Aorta (tissue), 5 donors: ENCODE results near the gene ACCSL. TPM values are rescaled to one million over a fixed set of nuclear protein-coding genes. Genes with fewer than 3 reads are reported as not detected.

Source experiments
- ATAC-seq: fragments of 200-7000 bp; cut with Tn5 transposase; one replicate; pipeline ENCODE4 v1.9.1; 2022; ENCODE audit warnings: moderate library complexity; ENCODE audit not compliant: low FRiP score
- DNase-seq, 2 donors: peaks; one replicate each; pipeline ENCODE4 v3.0.0-alpha.2; 2020
- H3K27ac ChIP-seq, 2 donors: one replicate each; pipeline ENCODE4 v1.5.1; 2013; ENCODE audit warnings: low read length in 2 of 2, mild to moderate bottlenecking in 2 of 2, moderate library complexity in 2 of 2, control low read depth in 1 of 2, inconsistent platforms in 1 of 2, low read depth in 1 of 2
- H3K27me3 ChIP-seq, 2 donors: one replicate each; pipeline ENCODE4 v1.6.1; 2013; ENCODE audit warnings: control low read depth in 1 of 2, low read length in 1 of 2, mild to moderate bottlenecking in 1 of 2, moderate library complexity in 1 of 2; ENCODE audit not compliant: insufficient read depth in 2 of 2, control insufficient read depth in 1 of 2
- H3K36me3 ChIP-seq, 2 donors: one replicate each; pipeline ENCODE4 v1.6.1; 2013; ENCODE audit warnings: control low read depth in 1 of 2, low read length in 1 of 2, mild to moderate bottlenecking in 1 of 2; ENCODE audit not compliant: insufficient read depth in 2 of 2, control insufficient read depth in 1 of 2
- H3K4me1 ChIP-seq, 2 donors: one replicate each; pipeline ENCODE4 v1.6.1; 2013; ENCODE audit warnings: low read length in 2 of 2, control low read depth in 1 of 2, mild to moderate bottlenecking in 1 of 2, moderate library complexity in 1 of 2; ENCODE audit not compliant: insufficient read depth in 2 of 2, control insufficient read depth in 1 of 2
- H3K4me3 ChIP-seq, 2 donors: one replicate each; pipeline ENCODE4 v1.5.1; 2013; ENCODE audit warnings: low read length in 2 of 2, control low read depth in 1 of 2, mild to moderate bottlenecking in 1 of 2
- H3K9me3 ChIP-seq: one replicate; pipeline ENCODE4 v1.6.1; 2013; ENCODE audit warnings: mild to moderate bottlenecking, low read length; ENCODE audit not compliant: control insufficient read depth
- WGBS, 2 donors: extraction: QIAGEN DNeasy Blood & Tissue Kit; methylation state at CpG; one replicate each; pipeline ENCODE4 v1.1.7; 2013; 5-methylcytosine and 5-hydroxymethylcytosine counted together
- intact Hi-C, 2 donors: fragments of 100-400 bp; cut with DNase I; formaldehyde crosslinking; loops; one replicate each; pipeline versions ENCODE4 v1.14.2 to v1.15.0; 2022
- polyA plus RNA-seq, 2 donors: library from polyadenylated mRNA; stranded (reverse); fragments of 200-250 nt; gene quantifications; one replicate each; pipeline ENCODE4 v1.2.3, GENCODE V29; 2013
- total RNA-seq, 2 donors: library from RNA; stranded (reverse); fragmentation: NEBNext Ultra II Directional; extraction: Animal tissue kit (Norgen Biotek cat#: 25700); gene quantifications; one replicate each; pipeline ENCODE4 v1.2.1, GENCODE V29; 2021
- donor health status: healthy with polysubstance abuse.
- donor health status: Bipolar disorder and iron deficiency.
- donor health status: DM: no; HTN: no; CAD: no.
- donor health status: DM: no; HTN: no; CAD: no.
- donor health status: DM: yes; HTN: yes; CAD: no.

Gene ACCSL
- total and polyA plus RNA-seq, 4 donors: not detected

DNA sequence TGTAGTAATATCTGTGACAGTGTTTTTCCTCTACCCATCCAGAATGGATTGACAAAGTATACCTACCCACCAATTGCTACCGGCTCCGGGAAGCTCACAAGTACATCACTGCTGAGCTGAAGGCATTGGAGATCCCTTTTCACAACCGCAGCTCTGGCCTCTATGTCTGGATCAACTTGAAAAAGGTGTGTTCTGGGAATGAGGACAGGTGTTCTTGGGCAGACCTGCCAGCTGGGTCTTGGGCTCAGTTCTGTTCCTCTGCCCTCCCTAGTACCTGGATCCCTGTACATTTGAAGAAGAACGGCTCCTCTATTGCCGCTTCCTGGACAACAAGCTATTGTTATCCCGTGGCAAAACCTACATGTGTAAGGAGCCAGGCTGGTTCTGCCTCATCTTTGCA lies 10.5 kb downstream of the ACCSL start:
- ATAC-seq: no peak
- H3K27ac ChIP-seq: no peak overlapping the region
- 90 to 92% methylated on average over 6 of the region's 6 CpGs for WGBS, 2 donors

DNA sequence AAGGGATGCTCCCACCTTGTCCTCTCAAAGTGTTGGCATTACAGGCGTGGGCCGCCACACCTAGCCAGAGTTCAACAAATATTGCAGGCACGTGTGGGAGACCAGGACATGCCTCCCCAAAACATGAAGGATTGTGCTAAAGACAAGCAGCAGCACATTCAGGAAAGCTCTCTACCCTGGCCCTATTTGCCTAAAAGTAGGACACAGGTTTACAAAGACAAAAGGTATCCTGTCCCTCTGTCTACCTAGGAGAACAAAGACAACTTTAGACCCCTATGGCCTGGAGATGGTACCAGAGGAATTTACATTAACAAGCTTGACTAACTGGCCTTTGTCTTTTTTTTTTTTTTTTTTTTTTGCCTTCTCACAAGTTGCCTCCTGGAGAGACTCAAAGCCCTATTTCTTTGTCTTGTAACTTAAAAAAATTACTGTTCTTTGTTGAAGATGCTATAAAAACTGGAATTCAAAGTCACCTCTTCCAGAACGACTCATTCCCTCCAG lies 17.4 kb downstream of the ACCSL start:
- no peak overlapping the region for H3K27ac ChIP-seq
- DNase-seq: no peak
- 45 to 61% methylated on average over 4 of the region's 4 CpGs for WGBS, 2 donors
- H3K9me3 ChIP-seq: no peaks in the 10 kb centered on the region
- no peaks in the 10 kb centered on the region for H3K4me1 ChIP-seq
- no peaks in the 10 kb centered on the region for H3K27me3 ChIP-seq
- intact Hi-C loops: no loop called here
- H3K4me3 ChIP-seq: no peak overlapping the region
- no peaks in the 10 kb centered on the region for H3K36me3 ChIP-seq
- ATAC-seq: no peak

More for the DNA sequence above, 10.5 kb downstream of the ACCSL start:
- Histone ChIP-seq H3K27me3 (no peaks in the 10 kb centered on the region), H3K9me3 (no peaks in the 10 kb centered on the region), H3K4me3 (no peak overlapping the region), H3K4me1 (no peaks in the 10 kb centered on the region), H3K36me3 (no peaks in the 10 kb centered on the region)
- intact Hi-C loops: no loop called here
- no peak for DNase-seq

DNA sequence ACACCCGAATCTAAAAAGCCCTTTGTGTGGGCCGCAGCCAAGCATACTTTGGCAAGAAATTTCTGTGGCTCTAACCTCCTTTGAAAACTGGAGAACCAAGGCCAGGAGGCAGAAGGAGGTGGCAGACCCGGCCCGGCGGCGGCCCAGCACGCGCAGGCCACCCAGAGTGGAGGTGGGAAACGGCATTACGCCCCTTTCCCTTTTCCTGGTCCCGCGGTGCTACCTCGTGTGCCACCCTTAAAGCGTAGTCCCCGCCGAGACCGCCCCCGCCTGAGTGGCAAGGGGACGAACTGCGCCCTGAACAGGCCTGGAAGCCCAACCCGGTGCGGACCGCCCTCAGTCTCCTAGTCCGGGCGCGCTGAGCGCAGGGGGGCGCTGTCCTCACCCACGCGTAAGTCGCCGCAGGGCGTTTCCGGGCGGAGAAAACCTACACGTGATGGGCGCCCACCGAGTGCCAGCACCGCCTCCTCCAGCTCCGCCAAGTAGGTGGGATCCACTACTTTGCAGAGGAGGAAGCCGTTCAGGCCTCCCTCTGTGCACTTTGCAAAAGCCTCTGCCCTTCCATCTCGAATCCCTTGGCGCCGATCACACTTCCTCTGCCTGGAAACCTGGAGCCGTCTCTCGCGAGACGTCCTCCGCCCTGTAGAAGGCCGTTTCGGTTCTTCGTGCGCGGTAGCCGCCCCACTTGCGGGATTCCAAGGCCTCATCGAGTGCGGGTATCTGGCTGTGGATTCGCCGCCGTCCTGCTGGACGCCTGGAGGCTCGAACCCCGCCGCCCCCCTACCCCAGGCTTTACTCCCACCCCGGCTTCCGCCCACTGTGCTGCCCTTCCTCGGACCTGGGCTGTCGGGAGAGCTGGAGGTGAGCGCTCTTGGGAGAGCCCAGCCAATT lies 18.3 kb downstream of the ACCSL start, which contains the start of gene ACCS:
TSS of gene ACCS (plus strand) at position 430 of the 891 bp plus-strand sequence. CDS start 1,358 bp downstream, outside the sequence.
- peak; percentile 98 for ATAC-seq
- intact Hi-C loops: no loop called here
- WGBS, 2 donors: 0 to 1% methylated on average over 70 of the region's 70 CpGs
- Histone ChIP-seq H3K9me3 (no peaks in the 10 kb centered on the region), H3K27ac (peak within 1 kb of the TSS in 1 of 2 donors; percentile 91), H3K27me3 (no peaks in the 10 kb centered on the region), H3K4me1 (no peaks in the 10 kb centered on the region), H3K4me3 (peak within 1 kb of the TSS; percentile 67 to 76), H3K36me3 (no peaks in the 10 kb centered on the region)
- peak; percentile 99 for DNase-seq

DNA sequence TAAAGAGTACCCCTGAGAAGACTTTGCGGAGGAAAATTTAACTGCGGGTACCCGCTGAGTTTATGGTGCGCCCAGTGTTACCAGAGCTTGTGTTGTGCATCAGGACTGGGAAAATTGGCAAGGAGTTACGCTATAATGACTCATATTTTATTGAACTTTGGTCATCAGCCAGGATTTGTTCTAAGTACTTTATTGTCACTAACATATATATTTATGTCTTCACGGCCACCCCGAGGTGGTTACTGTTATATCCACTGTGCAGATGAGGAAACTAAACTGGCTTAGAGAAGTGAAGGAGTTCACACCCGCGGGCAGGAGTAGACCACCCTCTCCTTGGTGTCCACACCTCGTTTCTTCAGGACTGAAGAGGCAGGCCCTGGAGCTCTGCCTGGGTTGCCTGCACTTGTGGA lies 19.0 kb downstream of the ACCSL start:
- Histone ChIP-seq H3K36me3 (peaks cover 0 to 3% of the 10 kb centered on the region in 2 donors), H3K27me3 (no peaks in the 10 kb centered on the region), H3K4me3 (peak overlapping the region; percentile 67 to 76), H3K27ac (peak overlapping the region in 1 of 2 donors; percentile 78), H3K9me3 (no peaks in the 10 kb centered on the region), H3K4me1 (no peaks in the 10 kb centered on the region)
- ATAC-seq (peak; percentile 27), DNase-seq (no peak)
- intact Hi-C loops: no loop called here
- 15 to 28% methylated on average over 10 of the region's 10 CpGs for WGBS, 2 donors

DNA sequence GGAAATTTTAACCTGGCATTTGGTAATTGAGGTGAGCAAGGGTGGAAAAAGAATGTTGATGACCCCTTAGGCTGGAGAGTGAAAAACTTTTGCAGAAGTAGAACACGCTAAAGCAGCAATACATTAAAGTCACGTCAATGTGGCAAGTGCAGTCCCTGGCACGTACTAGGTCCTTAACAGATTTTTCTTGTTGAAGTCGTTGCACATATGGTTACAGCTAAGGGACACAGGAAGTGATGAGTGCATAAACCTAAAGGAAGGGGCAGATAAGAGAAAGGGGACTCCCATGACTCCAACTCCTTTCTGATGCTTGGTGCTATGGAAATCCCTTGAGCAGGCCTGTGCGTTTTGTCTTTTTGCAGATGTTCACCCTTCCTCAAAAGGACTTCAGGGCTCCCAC lies 19.5 kb downstream of the ACCSL start:
- intact Hi-C loops: no loop called here
- H3K36me3 ChIP-seq: peaks cover 0 to 3% of the 10 kb centered on the region in 2 donors
- H3K9me3 ChIP-seq: no peaks in the 10 kb centered on the region
- ATAC-seq (no peak), DNase-seq (no peak)
- no peaks in the 10 kb centered on the region for H3K4me1 ChIP-seq
- no peak overlapping the region for H3K27ac ChIP-seq
- H3K27me3 ChIP-seq: no peaks in the 10 kb centered on the region
- H3K4me3 ChIP-seq: peak overlapping the region; percentile 67 to 76
- WGBS, 2 donors: 65 to 79% methylated on average over 5 of the region's 5 CpGs

DNA sequence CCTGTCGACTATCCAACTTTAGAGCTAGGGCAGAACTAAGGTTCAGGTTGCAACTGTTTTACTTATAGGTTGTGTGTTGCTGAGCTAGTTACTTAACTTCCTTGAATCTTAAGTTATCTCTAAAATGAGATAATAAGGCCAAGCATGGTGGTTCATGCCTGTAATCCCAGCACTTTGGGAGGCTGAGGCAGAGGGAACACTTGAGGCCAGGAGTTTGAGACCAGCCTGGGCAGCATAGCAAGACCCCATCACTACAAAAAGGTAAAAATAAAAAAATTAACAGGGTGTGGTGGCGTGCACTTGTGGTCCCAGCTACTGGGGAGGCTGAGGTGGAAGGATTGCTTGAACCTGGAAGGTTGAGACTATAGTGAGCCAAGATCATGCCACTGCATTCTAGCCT lies 20.4 kb downstream of the ACCSL start:
- DNase-seq (no peak), ATAC-seq (no peak)
- intact Hi-C loops: no loop called here
- Histone ChIP-seq H3K4me1 (no peaks in the 10 kb centered on the region), H3K4me3 (no peak overlapping the region), H3K9me3 (no peaks in the 10 kb centered on the region), H3K27ac (no peak overlapping the region), H3K36me3 (peaks cover 0 to 6% of the 10 kb centered on the region in 2 donors), H3K27me3 (no peaks in the 10 kb centered on the region)
- 98 to 99% methylated on average over 2 of the region's 2 CpGs for WGBS, 2 donors

DNA sequence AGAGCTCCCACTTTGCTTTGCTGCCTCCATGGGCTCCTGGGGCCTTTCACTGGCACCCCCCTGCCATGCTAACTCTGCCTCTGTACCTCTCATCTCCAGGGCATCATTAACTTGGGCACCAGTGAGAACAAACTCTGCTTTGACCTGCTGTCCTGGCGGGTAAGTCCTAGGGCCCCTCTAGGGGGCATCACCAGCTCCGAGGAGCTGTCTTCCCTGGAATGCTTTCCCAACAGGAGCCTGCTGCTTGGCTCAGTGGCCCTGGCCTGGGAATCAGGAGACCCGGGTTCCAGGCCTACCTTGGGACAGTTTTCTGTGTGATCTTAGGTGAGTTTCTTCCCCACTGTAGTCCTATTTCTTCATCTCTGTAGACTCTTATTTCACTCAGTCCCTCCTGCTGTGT lies 23.4 kb downstream of the ACCSL start:
- ATAC-seq (no peak), DNase-seq (no peak)
- intact Hi-C loops: no loop called here
- Histone ChIP-seq H3K4me1 (no peaks in the 10 kb centered on the region), H3K27me3 (no peaks in the 10 kb centered on the region), H3K36me3 (peaks cover 4 to 11% of the 10 kb centered on the region in 2 donors), H3K9me3 (no peaks in the 10 kb centered on the region), H3K27ac (no peak overlapping the region), H3K4me3 (no peak overlapping the region)
- 83 to 84% methylated on average over 3 of the region's 3 CpGs for WGBS, 2 donors

DNA sequence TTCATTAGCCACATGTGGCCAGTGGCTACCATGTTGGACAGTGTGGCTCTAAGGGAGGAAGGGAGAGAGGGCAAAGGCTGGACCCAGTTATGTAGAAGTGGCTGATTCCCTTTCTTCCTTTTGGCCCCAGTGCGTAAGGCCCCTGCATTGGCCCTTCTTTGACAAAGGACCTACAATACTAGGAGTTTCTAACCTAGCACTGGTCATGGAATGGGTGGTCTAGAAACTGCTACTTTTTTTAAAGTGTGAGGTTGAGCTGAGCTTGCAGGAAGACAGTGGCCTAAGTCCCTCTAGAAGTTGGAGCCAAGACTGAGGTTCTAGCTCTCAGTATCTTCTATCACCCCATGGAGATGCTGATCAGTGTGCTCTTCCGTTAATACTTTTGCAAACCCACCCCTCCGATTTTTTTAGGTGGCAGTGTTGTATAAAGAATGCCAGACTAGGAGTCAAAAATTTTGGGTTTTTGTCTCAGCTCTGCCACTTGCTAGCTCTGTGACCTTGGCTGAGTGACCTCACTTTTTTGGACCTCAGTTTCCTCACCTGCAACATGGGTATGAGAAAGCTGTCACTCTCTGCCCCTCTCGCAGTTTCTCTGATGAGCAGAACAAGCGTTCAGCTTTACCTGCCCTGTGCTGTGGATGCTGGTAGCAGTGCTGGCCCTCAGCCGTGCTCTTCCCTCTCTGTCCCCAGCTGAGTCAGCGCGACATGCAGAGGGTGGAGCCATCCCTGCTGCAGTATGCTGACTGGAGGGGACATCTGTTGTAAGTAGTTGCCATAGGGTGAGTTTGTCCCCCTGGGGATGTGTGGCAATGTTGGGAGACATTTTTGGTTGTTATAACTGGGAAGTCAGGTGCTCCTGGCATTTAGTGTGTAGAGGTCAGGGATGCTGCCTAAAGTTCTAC lies 25.2 kb downstream of the ACCSL start:
- Histone ChIP-seq H3K36me3 (peaks cover 6 to 11% of the 10 kb centered on the region in 2 donors), H3K4me1 (no peaks in the 10 kb centered on the region), H3K27ac (no peak overlapping the region), H3K27me3 (no peaks in the 10 kb centered on the region), H3K4me3 (no peak overlapping the region), H3K9me3 (no peaks in the 10 kb centered on the region)
- intact Hi-C loops: no loop called here
- WGBS, 2 donors: 89 to 92% methylated on average over 8 of the region's 8 CpGs
- DNase-seq (no peak), ATAC-seq (no peak)
